ENCODE data around the gene ACIN1. TPM values are rescaled to one million over a fixed set of nuclear protein-coding genes. Genes with fewer than 3 reads are reported as not detected.
"Not testable (repeated sequence)": the region's sequence is repeated elsewhere in the genome, so short reads cannot be mapped to it uniquely, and the experiment has no call there.

The ACIN1 gene
- total RNA-seq, 2 experiments from 2014 or later = 152 to 156 TPM

- no peak overlapping the region for H3K4me3 Mint-ChIP-seq
- intact Hi-C loops (cut with micrococcal nuclease) = no loop called here
These were observed 17.6 kb upstream of the ACIN1 start for GRCh38 chr14:23112359-23113178.

DNA sequence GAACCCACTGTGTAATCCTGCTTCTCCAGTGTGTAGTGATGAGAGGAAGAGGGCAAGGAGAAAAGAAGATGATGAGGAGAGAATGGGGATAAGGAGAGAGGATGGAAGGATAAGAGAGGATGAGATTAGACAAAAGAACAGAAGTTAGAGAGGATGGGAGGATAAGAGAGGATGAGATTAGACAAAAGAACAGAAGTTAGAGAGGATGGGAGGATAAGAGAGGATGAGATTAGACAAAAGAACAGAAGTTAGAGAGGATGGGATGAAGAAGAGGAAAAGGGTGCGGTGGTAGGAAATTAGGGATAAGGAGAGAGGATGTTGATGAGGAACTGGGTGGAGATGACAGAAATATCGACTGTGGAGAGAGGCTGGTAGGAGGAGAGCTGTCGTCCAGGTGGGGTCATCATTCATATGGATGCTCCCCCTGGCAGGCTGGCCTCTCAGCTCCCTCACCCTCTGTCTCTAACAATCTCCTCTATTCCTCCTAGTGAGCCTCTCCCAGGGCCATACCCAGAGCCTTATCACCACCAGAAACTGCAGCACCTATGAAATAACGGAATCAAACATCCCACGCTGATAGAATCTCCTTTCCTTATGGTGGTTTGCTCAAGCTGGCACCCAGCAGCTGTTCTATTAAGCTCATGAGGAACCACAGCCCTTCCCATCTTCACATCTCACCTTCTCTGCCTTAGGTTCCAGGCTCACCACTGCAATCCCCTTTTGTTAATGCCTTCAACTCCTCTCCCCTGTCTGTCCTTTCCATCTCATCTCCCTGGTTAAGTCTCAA lies 15.8 kb upstream of the ACIN1 start:
- intact Hi-C loops (cut with micrococcal nuclease) = no loop called here
- Mint-ChIP-seq H3K9me3 (no peaks in the 10 kb centered on the region), H3K36me3 (ENCODE audit: low read depth) (no peaks in the 10 kb centered on the region), H3K4me1 (ENCODE audit: low read depth) (peaks cover 4% of the 10 kb centered on the region), H3K4me3 (no peak overlapping the region), H3K27me3 (ENCODE audit: low read depth) (no peaks in the 10 kb centered on the region), H3K27ac (no peak overlapping the region)
- DNase-seq = no peak
- CTCF ChIA-PET = interaction anchor here (0.9 to 5.5 kb wide), 8 partner anchors 10 to 79 kb away, joined by 3 to 49 read pairs (median 6); partner anchors contain the start of gene CEBPE

More at GRCh38 chr14:23112359-23113178, 17.6 kb upstream of the ACIN1 start:
- CTCF ChIA-PET = interaction anchor here (0.9 to 5.5 kb wide), 6 partner anchors 8 to 114 kb away, joined by 4 to 49 read pairs (median 6); partner anchors contain the start of gene CEBPE
- H3K36me3 Mint-ChIP-seq (ENCODE audit: low read depth) = no peaks in the 10 kb centered on the region
- no peaks in the 10 kb centered on the region for H3K9me3 Mint-ChIP-seq
- DNase-seq = no peak
- H3K27me3 Mint-ChIP-seq (ENCODE audit: low read depth) = no peaks in the 10 kb centered on the region
- H3K4me1 Mint-ChIP-seq (ENCODE audit: low read depth) = peaks cover 5% of the 10 kb centered on the region
- H3K27ac Mint-ChIP-seq = no peak overlapping the region

DNA sequence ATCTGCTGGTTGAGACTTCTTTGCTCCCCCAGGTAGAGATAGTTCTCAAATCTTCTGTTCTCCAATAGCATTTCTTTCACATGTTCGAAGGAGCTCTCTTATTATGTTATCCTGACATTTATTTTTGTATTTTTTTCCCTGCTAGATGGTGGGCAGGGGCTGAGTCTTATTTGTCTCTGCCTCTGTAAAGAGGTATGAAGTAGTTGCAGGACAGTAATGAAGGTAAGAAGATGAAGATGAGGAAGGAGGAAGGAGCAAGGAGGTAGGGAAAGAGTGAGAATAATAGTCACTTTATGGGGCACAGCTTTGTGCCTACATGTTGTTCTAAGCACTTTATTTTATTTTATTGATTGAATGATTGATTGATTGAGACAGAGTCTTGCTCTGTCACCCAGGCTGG lies 14.8 kb upstream of the ACIN1 start:
- Mint-ChIP-seq H3K27ac (no peak overlapping the region), H3K4me3 (no peak overlapping the region), H3K9me3 (no peaks in the 10 kb centered on the region), H3K4me1 (ENCODE audit: low read depth) (peaks cover 4% of the 10 kb centered on the region), H3K27me3 (ENCODE audit: low read depth) (no peaks in the 10 kb centered on the region), H3K36me3 (ENCODE audit: low read depth) (no peaks in the 10 kb centered on the region)
- CTCF ChIA-PET = interaction anchor here (0.6 to 5.5 kb wide), 6 partner anchors 11 to 138 kb away, joined by 3 to 49 read pairs (median 10); partner anchors contain the start of gene CEBPE
- no peak for DNase-seq
- intact Hi-C loops (cut with micrococcal nuclease) = loop anchor here (1.0 kb wide), 2 partner anchors 32 to 40 kb away; no protein-coding TSS in a partner anchor

- DNase-seq; H3K4me3 Mint-ChIP-seq; H3K9me3 Mint-ChIP-seq; H3K27me3 Mint-ChIP-seq (ENCODE audit: low read depth); H3K4me1 Mint-ChIP-seq (ENCODE audit: low read depth); intact Hi-C loops (cut with micrococcal nuclease); H3K36me3 Mint-ChIP-seq (ENCODE audit: low read depth); H3K27ac Mint-ChIP-seq: not testable (repeated sequence)
- CTCF ChIA-PET = interaction anchor here (0.6 to 5.5 kb wide), 6 partner anchors 8 to 87 kb away, joined by 3 to 49 read pairs (median 10); partner anchors contain the start of gene CEBPE
These were observed 13.2 kb upstream of the ACIN1 start for GRCh38 chr14:23108169-23108568.

DNA sequence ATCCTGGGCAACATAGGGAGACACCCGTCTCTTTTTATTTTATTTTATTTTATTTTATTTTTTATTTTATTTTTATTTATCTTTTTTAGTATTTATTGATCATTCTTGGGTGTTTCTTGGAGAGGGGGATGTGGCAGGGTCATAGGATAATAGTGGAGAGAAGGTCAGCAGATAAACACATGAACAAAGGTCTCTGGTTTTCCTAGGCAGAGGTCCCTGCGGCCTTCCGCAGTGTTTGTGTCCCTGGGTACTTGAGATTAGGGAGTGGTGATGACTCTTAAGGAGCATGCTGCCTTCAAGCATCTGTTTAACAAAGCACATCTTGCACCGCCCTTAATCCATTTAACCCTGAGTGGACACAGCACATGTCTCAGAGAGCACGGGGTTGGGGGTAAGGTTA lies 12.7 kb upstream of the ACIN1 start:
- intact Hi-C loops (cut with micrococcal nuclease) = not testable (repeated sequence)

GRCh38 chr14:23106747-23107045 lies 11.8 kb upstream of the ACIN1 start:
- Mint-ChIP-seq H3K27me3 (ENCODE audit: low read depth) (no peaks in the 10 kb centered on the region), H3K4me1 (ENCODE audit: low read depth) (no peaks in the 10 kb centered on the region), H3K4me3 (no peak overlapping the region), H3K27ac (no peak overlapping the region), H3K9me3 (no peaks in the 10 kb centered on the region), H3K36me3 (ENCODE audit: low read depth) (no peaks in the 10 kb centered on the region)
- no peak for DNase-seq
- intact Hi-C loops (cut with micrococcal nuclease) = no loop called here
- CTCF ChIA-PET = no interaction called here

More for the DNA sequence above, 12.7 kb upstream of the ACIN1 start:
- H3K27ac Mint-ChIP-seq; CTCF ChIA-PET; H3K4me3 Mint-ChIP-seq; DNase-seq; H3K36me3 Mint-ChIP-seq (ENCODE audit: low read depth); H3K4me1 Mint-ChIP-seq (ENCODE audit: low read depth); H3K9me3 Mint-ChIP-seq; H3K27me3 Mint-ChIP-seq (ENCODE audit: low read depth): not testable (repeated sequence)

GRCh38 chr14:23105348-23105824 lies 10.4 kb upstream of the ACIN1 start:
- Mint-ChIP-seq H3K4me3 (no peak overlapping the region), H3K4me1 (ENCODE audit: low read depth) (no peaks in the 10 kb centered on the region), H3K36me3 (ENCODE audit: low read depth) (peaks cover under 1% of the 10 kb centered on the region), H3K27ac (no peak overlapping the region), H3K27me3 (ENCODE audit: low read depth) (no peaks in the 10 kb centered on the region), H3K9me3 (no peaks in the 10 kb centered on the region)
- CTCF ChIA-PET = interaction anchor here (0.7 kb wide), 1 partner anchor 65 kb away, joined by 3 read pairs; no protein-coding TSS in a partner anchor
- intact Hi-C loops (cut with micrococcal nuclease) = no loop called here
- no peak for DNase-seq

DNA sequence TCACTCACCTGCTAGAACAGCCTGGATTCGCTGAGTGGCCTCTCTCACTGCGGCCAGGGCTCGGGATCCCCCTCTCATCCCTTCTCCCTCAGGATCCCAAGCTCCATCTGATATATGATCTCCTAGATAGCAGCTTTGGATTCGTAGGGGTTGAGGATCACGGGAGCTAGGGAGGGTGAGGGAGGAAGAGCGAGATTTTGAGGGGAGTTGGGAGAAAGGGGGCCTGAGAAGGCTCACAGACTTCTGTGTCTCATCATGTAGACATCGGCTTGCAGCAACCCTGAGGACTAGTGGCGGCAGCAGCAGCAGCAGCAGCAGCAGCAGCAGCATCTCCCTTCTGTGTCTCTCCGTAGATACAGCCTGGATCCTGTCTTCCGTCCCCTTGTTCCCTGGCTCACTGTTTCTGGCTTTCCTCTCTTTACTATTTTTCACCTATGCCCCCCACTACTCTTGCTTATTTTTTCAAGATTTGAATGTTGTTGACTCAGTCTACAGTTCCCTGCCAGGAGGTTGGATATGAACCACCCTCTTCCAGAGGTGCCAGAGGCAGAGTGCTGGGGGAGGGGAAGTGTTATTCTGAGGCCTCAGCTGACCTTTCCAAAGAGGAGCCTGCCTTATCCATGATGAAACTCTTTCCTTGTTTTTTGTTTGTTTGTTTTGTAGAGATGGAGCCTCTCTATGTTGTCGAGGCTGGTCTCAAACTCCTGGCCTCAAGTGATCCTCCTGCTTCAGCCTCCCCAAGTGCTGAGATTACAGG lies 9.8 kb upstream of the ACIN1 start, which contains the start of gene CIROP:
CIROP (minus strand) TSS at position 399 of the 757 bp plus-strand sequence; CDS start at position 330, 69 bp downstream.
- H3K27me3 Mint-ChIP-seq (ENCODE audit: low read depth) = no peaks in the 10 kb centered on the region
- H3K4me1 Mint-ChIP-seq (ENCODE audit: low read depth) = no peaks in the 10 kb centered on the region
- intact Hi-C loops (cut with micrococcal nuclease) = no loop called here
- CTCF ChIA-PET = interaction anchor here (2.9 kb wide), 1 partner anchor 28 kb away, joined by 12 read pairs; no protein-coding TSS in a partner anchor
- H3K4me3 Mint-ChIP-seq = no peak within 1 kb of the TSS
- H3K9me3 Mint-ChIP-seq = no peaks in the 10 kb centered on the region
- DNase-seq = no peak
- H3K27ac Mint-ChIP-seq = no peak within 1 kb of the TSS
- H3K36me3 Mint-ChIP-seq (ENCODE audit: low read depth) = peaks cover 1% of the 10 kb centered on the region

GRCh38 chr14:23104070-23104590 lies 9.2 kb upstream of the ACIN1 start:
- no peak for DNase-seq
- Mint-ChIP-seq H3K4me3 (no peak overlapping the region), H3K36me3 (ENCODE audit: low read depth) (peaks cover 3% of the 10 kb centered on the region), H3K27ac (no peak overlapping the region), H3K27me3 (ENCODE audit: low read depth) (no peaks in the 10 kb centered on the region), H3K4me1 (ENCODE audit: low read depth) (no peaks in the 10 kb centered on the region), H3K9me3 (no peaks in the 10 kb centered on the region)
- intact Hi-C loops (cut with micrococcal nuclease) = no loop called here
- CTCF ChIA-PET = interaction anchor here (1.2 to 2.9 kb wide), 3 partner anchors 17 to 35 kb away, joined by 3 to 12 read pairs (median 4); no protein-coding TSS in a partner anchor

DNA sequence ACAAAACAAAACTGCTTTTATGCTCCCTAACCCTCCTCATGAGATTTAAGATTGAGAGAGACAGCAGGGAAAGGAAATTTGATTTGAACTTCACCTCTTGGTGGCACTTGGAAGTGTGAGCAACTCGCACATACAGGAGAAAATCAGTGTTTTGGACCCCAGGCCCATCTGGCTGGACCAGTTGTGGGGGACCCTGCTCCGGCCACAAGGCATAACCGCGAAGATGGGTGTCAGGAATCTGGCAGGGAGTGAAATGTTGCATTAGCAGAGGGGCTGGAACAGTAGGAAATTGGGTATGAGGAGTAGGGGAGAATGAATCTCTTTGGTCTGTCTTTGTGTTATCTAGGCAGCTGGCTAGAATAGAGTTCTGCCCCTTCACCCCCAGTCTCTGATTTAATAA lies 8.6 kb upstream of the ACIN1 start:
- Mint-ChIP-seq H3K27me3 (ENCODE audit: low read depth) (no peaks in the 10 kb centered on the region), H3K4me3 (no peak overlapping the region), H3K9me3 (no peaks in the 10 kb centered on the region), H3K27ac (no peak overlapping the region), H3K4me1 (ENCODE audit: low read depth) (no peaks in the 10 kb centered on the region), H3K36me3 (ENCODE audit: low read depth) (peaks cover 4% of the 10 kb centered on the region)
- no peak for DNase-seq
- CTCF ChIA-PET = interaction anchor here (1.2 to 2.9 kb wide), 4 partner anchors 17 to 35 kb away, joined by 3 to 12 read pairs (median 4); no protein-coding TSS in a partner anchor
- intact Hi-C loops (cut with micrococcal nuclease) = no loop called here

- no peak for DNase-seq
- CTCF ChIA-PET = interaction anchor here (1.6 to 2.9 kb wide), 4 partner anchors 17 to 34 kb away, joined by 3 to 12 read pairs (median 5); no protein-coding TSS in a partner anchor
- H3K9me3 Mint-ChIP-seq = no peaks in the 10 kb centered on the region
- H3K36me3 Mint-ChIP-seq (ENCODE audit: low read depth) = peaks cover 9% of the 10 kb centered on the region
- H3K4me1 Mint-ChIP-seq (ENCODE audit: low read depth) = peaks cover under 1% of the 10 kb centered on the region
- no peaks in the 10 kb centered on the region for H3K27me3 Mint-ChIP-seq (ENCODE audit: low read depth)
- intact Hi-C loops (cut with micrococcal nuclease) = no loop called here
- H3K4me3 Mint-ChIP-seq = no peak overlapping the region
- no peak overlapping the region for H3K27ac Mint-ChIP-seq
These were observed 7.9 kb upstream of the ACIN1 start for GRCh38 chr14:23102801-23103200.

Data from activated naive CD4-positive, alpha-beta T cell treated with anti-CD3 and anti-CD28 coated beads for 36 hours (primary cell).